ENCODE measurements around the gene SHISA9.

The SHISA9 gene

GRCh38 chr16:13231365-13231764, 330.0 kb downstream of the SHISA9 start:
- no peaks in the 10 kb centered on the region for H3K36me3 ChIP-seq (ENCODE audit: control insufficient read depth in 5 of 5, insufficient read depth in 5 of 5, low read length in 5 of 5)
- H3K9me3 ChIP-seq (ENCODE audit: control insufficient read depth in 5 of 5, low read length in 5 of 5) = peaks cover 0 to 8% (median 4%) of the 10 kb centered on the region in 5 donors
- no peak overlapping the region for H3K27ac ChIP-seq (ENCODE audit: low read depth, low read length)
- H3K9ac ChIP-seq (ENCODE audit: low read length in 5 of 5) = no peak overlapping the region
- H3K4me1 ChIP-seq (ENCODE audit: control insufficient read depth in 5 of 5, insufficient read depth in 5 of 5, low read length in 5 of 5) = no peaks in the 10 kb centered on the region
- no peak overlapping the region for H3K4me3 ChIP-seq (ENCODE audit: low read depth in 1 of 5, low read length in 5 of 5)
- H3K27me3 ChIP-seq (ENCODE audit: control insufficient read depth in 5 of 5, insufficient read depth in 4 of 5, low read length in 5 of 5) = peaks cover 0 to 3% (median 0%) of the 10 kb centered on the region in 5 donors

- Histone ChIP-seq H3K4me3 (ENCODE audit: low read depth in 1 of 5, low read length in 5 of 5) (no peak overlapping the region), H3K9ac (ENCODE audit: low read length in 5 of 5) (no peak overlapping the region), H3K27me3 (ENCODE audit: control insufficient read depth in 5 of 5, insufficient read depth in 4 of 5, low read length in 5 of 5) (no peaks in the 10 kb centered on the region), H3K4me1 (ENCODE audit: control insufficient read depth in 5 of 5, insufficient read depth in 5 of 5, low read length in 5 of 5) (no peaks in the 10 kb centered on the region), H3K9me3 (ENCODE audit: control insufficient read depth in 5 of 5, low read length in 5 of 5) (peaks cover 0 to 4% (median 0%) of the 10 kb centered on the region in 5 donors), H3K27ac (ENCODE audit: low read depth, low read length) (no peak overlapping the region), H3K36me3 (ENCODE audit: control insufficient read depth in 5 of 5, insufficient read depth in 5 of 5, low read length in 5 of 5) (no peaks in the 10 kb centered on the region)
Observed at GRCh38 chr16:13234999-13235398, 333.6 kb downstream of the SHISA9 start.

- H3K9me3 ChIP-seq (ENCODE audit: control insufficient read depth in 5 of 5, low read length in 5 of 5) = peaks cover 0 to 6% (median 0%) of the 10 kb centered on the region in 5 donors
- no peaks in the 10 kb centered on the region for H3K4me1 ChIP-seq (ENCODE audit: control insufficient read depth in 5 of 5, insufficient read depth in 5 of 5, low read length in 5 of 5)
- H3K4me3 ChIP-seq (ENCODE audit: low read depth in 1 of 5, low read length in 5 of 5) = no peak overlapping the region
- no peaks in the 10 kb centered on the region for H3K27me3 ChIP-seq (ENCODE audit: control insufficient read depth in 5 of 5, insufficient read depth in 4 of 5, low read length in 5 of 5)
- no peaks in the 10 kb centered on the region for H3K36me3 ChIP-seq (ENCODE audit: control insufficient read depth in 5 of 5, insufficient read depth in 5 of 5, low read length in 5 of 5)
- H3K9ac ChIP-seq (ENCODE audit: low read length in 5 of 5) = no peak overlapping the region
- H3K27ac ChIP-seq (ENCODE audit: low read depth, low read length) = no peak overlapping the region
Observed at GRCh38 chr16:13236308-13236707, 334.9 kb downstream of the SHISA9 start.

GRCh38 chr16:13238182-13238581, 336.8 kb downstream of the SHISA9 start:
- Histone ChIP-seq H3K36me3 (ENCODE audit: control insufficient read depth in 5 of 5, insufficient read depth in 5 of 5, low read length in 5 of 5) (no peaks in the 10 kb centered on the region), H3K9ac (ENCODE audit: low read length in 5 of 5) (no peak overlapping the region), H3K4me1 (ENCODE audit: control insufficient read depth in 5 of 5, insufficient read depth in 5 of 5, low read length in 5 of 5) (no peaks in the 10 kb centered on the region), H3K27me3 (ENCODE audit: control insufficient read depth in 5 of 5, insufficient read depth in 4 of 5, low read length in 5 of 5) (no peaks in the 10 kb centered on the region), H3K27ac (ENCODE audit: low read depth, low read length) (no peak overlapping the region), H3K4me3 (ENCODE audit: low read depth in 1 of 5, low read length in 5 of 5) (no peak overlapping the region), H3K9me3 (ENCODE audit: control insufficient read depth in 5 of 5, low read length in 5 of 5) (peaks cover 0 to 6% (median 0%) of the 10 kb centered on the region in 5 donors)

- Histone ChIP-seq H3K4me3 (ENCODE audit: low read depth in 1 of 5, low read length in 5 of 5) (no peak overlapping the region), H3K9me3 (ENCODE audit: control insufficient read depth in 5 of 5, low read length in 5 of 5) (peaks cover 0 to 6% (median 0%) of the 10 kb centered on the region in 5 donors), H3K9ac (ENCODE audit: low read length in 5 of 5) (no peak overlapping the region), H3K27ac (ENCODE audit: low read depth, low read length) (no peak overlapping the region), H3K4me1 (ENCODE audit: control insufficient read depth in 5 of 5, insufficient read depth in 5 of 5, low read length in 5 of 5) (no peaks in the 10 kb centered on the region), H3K36me3 (ENCODE audit: control insufficient read depth in 5 of 5, insufficient read depth in 5 of 5, low read length in 5 of 5) (no peaks in the 10 kb centered on the region), H3K27me3 (ENCODE audit: control insufficient read depth in 5 of 5, insufficient read depth in 4 of 5, low read length in 5 of 5) (no peaks in the 10 kb centered on the region)
Observed at GRCh38 chr16:13242201-13242600, 340.8 kb downstream of the SHISA9 start.

GRCh38 chr16:13244770-13245169, 343.4 kb downstream of the SHISA9 start:
- Histone ChIP-seq H3K27me3 (ENCODE audit: control insufficient read depth in 5 of 5, insufficient read depth in 4 of 5, low read length in 5 of 5) (no peaks in the 10 kb centered on the region), H3K4me1 (ENCODE audit: control insufficient read depth in 5 of 5, insufficient read depth in 5 of 5, low read length in 5 of 5) (no peaks in the 10 kb centered on the region), H3K36me3 (ENCODE audit: control insufficient read depth in 5 of 5, insufficient read depth in 5 of 5, low read length in 5 of 5) (no peaks in the 10 kb centered on the region), H3K9ac (ENCODE audit: low read length in 5 of 5) (no peak overlapping the region), H3K4me3 (ENCODE audit: low read depth in 1 of 5, low read length in 5 of 5) (no peak overlapping the region), H3K27ac (ENCODE audit: low read depth, low read length) (no peak overlapping the region), H3K9me3 (ENCODE audit: control insufficient read depth in 5 of 5, low read length in 5 of 5) (peaks cover 0 to 6% (median 0%) of the 10 kb centered on the region in 5 donors)

GRCh38 chr16:13245713-13246377, 344.4 kb downstream of the SHISA9 start:
- H3K9ac ChIP-seq (ENCODE audit: low read length in 5 of 5) = no peak overlapping the region
- no peaks in the 10 kb centered on the region for H3K4me1 ChIP-seq (ENCODE audit: control insufficient read depth in 5 of 5, insufficient read depth in 5 of 5, low read length in 5 of 5)
- no peak overlapping the region for H3K4me3 ChIP-seq (ENCODE audit: low read depth in 1 of 5, low read length in 5 of 5)
- H3K9me3 ChIP-seq (ENCODE audit: control insufficient read depth in 5 of 5, low read length in 5 of 5) = peaks cover 0 to 2% (median 0%) of the 10 kb centered on the region in 5 donors
- H3K36me3 ChIP-seq (ENCODE audit: control insufficient read depth in 5 of 5, insufficient read depth in 5 of 5, low read length in 5 of 5) = no peaks in the 10 kb centered on the region
- no peaks in the 10 kb centered on the region for H3K27me3 ChIP-seq (ENCODE audit: control insufficient read depth in 5 of 5, insufficient read depth in 4 of 5, low read length in 5 of 5)
- H3K27ac ChIP-seq (ENCODE audit: low read depth, low read length) = no peak overlapping the region

GRCh38 chr16:13254998-13255614, 353.7 kb downstream of the SHISA9 start:
- Histone ChIP-seq H3K4me1 (ENCODE audit: control insufficient read depth in 5 of 5, insufficient read depth in 5 of 5, low read length in 5 of 5) (no peaks in the 10 kb centered on the region), H3K9me3 (ENCODE audit: control insufficient read depth in 5 of 5, low read length in 5 of 5) (peaks cover 0 to 9% (median 0%) of the 10 kb centered on the region in 5 donors), H3K27me3 (ENCODE audit: control insufficient read depth in 5 of 5, insufficient read depth in 4 of 5, low read length in 5 of 5) (no peaks in the 10 kb centered on the region), H3K27ac (ENCODE audit: low read depth, low read length) (no peak overlapping the region), H3K9ac (ENCODE audit: low read length in 5 of 5) (no peak overlapping the region), H3K36me3 (ENCODE audit: control insufficient read depth in 5 of 5, insufficient read depth in 5 of 5, low read length in 5 of 5) (no peaks in the 10 kb centered on the region), H3K4me3 (ENCODE audit: low read depth in 1 of 5, low read length in 5 of 5) (no peak overlapping the region)

GRCh38 chr16:13262270-13263090, 361.1 kb downstream of the SHISA9 start:
- Histone ChIP-seq H3K4me1 (ENCODE audit: control insufficient read depth in 5 of 5, insufficient read depth in 5 of 5, low read length in 5 of 5) (no peaks in the 10 kb centered on the region), H3K27me3 (ENCODE audit: control insufficient read depth in 5 of 5, insufficient read depth in 4 of 5, low read length in 5 of 5) (peaks cover 0 to 2% (median 0%) of the 10 kb centered on the region in 5 donors), H3K9ac (ENCODE audit: low read length in 5 of 5) (no peak overlapping the region)

More at GRCh38 chr16:13262270-13263090, 361.1 kb downstream of the SHISA9 start:
- H3K4me3 ChIP-seq (ENCODE audit: low read depth in 1 of 5, low read length in 5 of 5) = no peak overlapping the region
- H3K36me3 ChIP-seq (ENCODE audit: control insufficient read depth in 5 of 5, insufficient read depth in 5 of 5, low read length in 5 of 5) = no peaks in the 10 kb centered on the region
- H3K27ac ChIP-seq (ENCODE audit: low read depth, low read length) = no peak overlapping the region
- peaks cover 0 to 9% (median 0%) of the 10 kb centered on the region in 5 donors for H3K9me3 ChIP-seq (ENCODE audit: control insufficient read depth in 5 of 5, low read length in 5 of 5)
